Type B pancreatic cell (in vitro differentiated cells): Measurements from ENCODE around the gene P4HTM. TPM values are rescaled to one million over a fixed set of nuclear protein-coding genes. Genes with fewer than 3 reads are reported as not detected.

ENCODE experiments used
- DNase-seq: peaks from one replicate; pipeline ENCODE4 v3.0.0; 2021; ENCODE audit warnings: mixed read lengths; ENCODE audit not compliant: unreplicated experiment; ENCODE audit errors: extremely low spot score
- H3K27ac Mint-ChIP-seq: 2 replicates; pipeline ENCODE4 v1.8.0; 2021; ENCODE audit warnings: mild to moderate bottlenecking, mixed read lengths
- H3K27me3 Mint-ChIP-seq: 2 replicates; pipeline ENCODE4 v1.8.0; 2021; ENCODE audit warnings: mixed read lengths
- H3K36me3 Mint-ChIP-seq: 2 replicates; pipeline ENCODE4 v1.8.0; 2021; ENCODE audit warnings: mixed read lengths
- H3K4me1 Mint-ChIP-seq: one replicate; pipeline ENCODE4 v1.8.0; 2021; ENCODE audit warnings: mixed read lengths; ENCODE audit not compliant: unreplicated experiment
- H3K4me3 Mint-ChIP-seq: 2 replicates; pipeline ENCODE4 v1.8.0; 2021; ENCODE audit warnings: mild to moderate bottlenecking, mixed read lengths
- H3K9me3 Mint-ChIP-seq: 2 replicates; pipeline ENCODE4 v1.8.0; 2021; ENCODE audit warnings: mixed read lengths
- total RNA-seq: library from RNA; stranded (reverse); gene quantifications from 2 replicates; pipeline ENCODE4 v1.2.1, GENCODE V29; 2021; ENCODE audit warnings: low replicate concordance
- TF ChIP-seq, protein P1 (sequence below): fragments of 200-600 bp; sonication (generic); conservative IDR thresholded peaks from 2 replicates; pipeline ENCODE4 v1.5.0; 2021; ENCODE audit warnings: antibody characterized with exemption, mild to moderate bottlenecking

P4HTM gene
- total RNA-seq, 1 donor from 2014 or later = 54.8 TPM

DNA sequence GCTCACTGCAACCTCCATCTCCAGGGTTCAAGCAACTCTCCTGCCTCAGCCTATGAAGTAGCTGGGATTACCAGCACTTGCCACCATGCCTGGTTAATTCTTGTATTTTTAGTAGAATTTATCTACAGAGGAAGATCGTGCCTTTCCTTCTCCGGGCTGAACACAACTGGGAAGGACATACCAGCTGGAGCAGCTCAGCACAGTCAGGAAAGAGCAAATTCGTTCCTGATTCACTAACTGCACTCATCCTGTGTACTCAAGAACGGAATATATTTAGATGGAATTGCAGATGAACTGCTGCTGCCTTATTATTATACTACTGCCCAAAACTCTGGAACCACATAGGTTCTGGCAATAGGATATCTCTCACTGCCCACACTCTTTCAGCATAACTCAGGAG lies 27.1 kb upstream of the P4HTM start:
- no peaks in the 10 kb centered on the region for H3K4me1 Mint-ChIP-seq
- no peaks in the 10 kb centered on the region for H3K9me3 Mint-ChIP-seq
- no peak for DNase-seq
- H3K27me3 Mint-ChIP-seq = no peaks in the 10 kb centered on the region
- H3K27ac Mint-ChIP-seq = no peak overlapping the region
- no peak overlapping the region for H3K4me3 Mint-ChIP-seq
- peaks cover 12% of the 10 kb centered on the region for H3K36me3 Mint-ChIP-seq
- TF ChIP-seq, protein P1, sequence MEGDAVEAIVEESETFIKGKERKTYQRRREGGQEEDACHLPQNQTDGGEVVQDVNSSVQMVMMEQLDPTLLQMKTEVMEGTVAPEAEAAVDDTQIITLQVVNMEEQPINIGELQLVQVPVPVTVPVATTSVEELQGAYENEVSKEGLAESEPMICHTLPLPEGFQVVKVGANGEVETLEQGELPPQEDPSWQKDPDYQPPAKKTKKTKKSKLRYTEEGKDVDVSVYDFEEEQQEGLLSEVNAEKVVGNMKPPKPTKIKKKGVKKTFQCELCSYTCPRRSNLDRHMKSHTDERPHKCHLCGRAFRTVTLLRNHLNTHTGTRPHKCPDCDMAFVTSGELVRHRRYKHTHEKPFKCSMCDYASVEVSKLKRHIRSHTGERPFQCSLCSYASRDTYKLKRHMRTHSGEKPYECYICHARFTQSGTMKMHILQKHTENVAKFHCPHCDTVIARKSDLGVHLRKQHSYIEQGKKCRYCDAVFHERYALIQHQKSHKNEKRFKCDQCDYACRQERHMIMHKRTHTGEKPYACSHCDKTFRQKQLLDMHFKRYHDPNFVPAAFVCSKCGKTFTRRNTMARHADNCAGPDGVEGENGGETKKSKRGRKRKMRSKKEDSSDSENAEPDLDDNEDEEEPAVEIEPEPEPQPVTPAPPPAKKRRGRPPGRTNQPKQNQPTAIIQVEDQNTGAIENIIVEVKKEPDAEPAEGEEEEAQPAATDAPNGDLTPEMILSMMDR = no peak

DNA sequence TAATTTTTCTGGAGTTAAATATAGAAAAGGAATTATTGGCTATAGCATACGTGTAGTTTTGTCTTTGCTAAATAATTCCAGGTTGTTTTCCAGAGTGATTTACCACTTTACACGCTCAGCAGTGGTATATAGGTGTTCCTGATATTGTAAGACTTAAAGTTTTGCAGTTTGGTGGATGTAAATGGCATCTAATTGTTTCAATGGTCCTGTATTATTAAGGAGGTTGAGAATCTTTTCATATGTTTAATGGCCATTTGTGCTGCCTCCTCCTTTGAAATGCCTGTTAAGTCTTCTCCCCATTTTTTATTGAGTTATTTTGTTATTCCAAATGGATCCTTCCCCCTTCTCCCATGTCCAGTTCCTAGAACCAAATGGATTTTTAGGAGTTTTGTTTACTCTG lies 26.4 kb upstream of the P4HTM start:
- Mint-ChIP-seq H3K27ac (no peak overlapping the region), H3K4me1 (no peaks in the 10 kb centered on the region), H3K9me3 (no peaks in the 10 kb centered on the region)

DNA sequence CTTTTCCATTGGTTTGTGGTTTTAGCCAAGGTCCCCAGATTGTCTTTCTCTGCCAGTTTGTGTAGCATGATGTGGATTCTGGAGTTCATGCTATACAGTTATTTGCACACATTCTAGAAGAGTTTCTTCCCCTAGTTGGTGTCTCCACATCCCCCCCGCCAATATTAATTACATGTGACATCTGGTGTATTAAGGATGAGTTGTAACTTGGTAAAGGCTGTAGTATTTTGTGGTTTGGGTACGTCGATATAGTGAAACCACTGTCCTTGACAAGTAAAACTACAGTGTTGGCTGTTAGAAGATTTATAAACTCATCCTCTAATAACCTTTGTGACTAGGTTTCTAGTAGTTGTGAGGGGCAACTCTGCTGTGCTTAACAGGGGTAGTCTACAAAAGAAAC lies 23.7 kb upstream of the P4HTM start:
- Mint-ChIP-seq H3K4me3 (no peak overlapping the region), H3K9me3 (no peaks in the 10 kb centered on the region), H3K4me1 (no peaks in the 10 kb centered on the region), H3K27ac (no peak overlapping the region), H3K27me3 (no peaks in the 10 kb centered on the region), H3K36me3 (peaks cover 17% of the 10 kb centered on the region)
- TF ChIP-seq, protein P1 = no peak
- DNase-seq = no peak

More for the DNA sequence above, 26.4 kb upstream of the P4HTM start:
- Mint-ChIP-seq H3K27me3 (no peaks in the 10 kb centered on the region), H3K36me3 (peaks cover 12% of the 10 kb centered on the region), H3K4me3 (no peak overlapping the region)
- no peak for DNase-seq
- TF ChIP-seq, protein P1 = no peak

DNA sequence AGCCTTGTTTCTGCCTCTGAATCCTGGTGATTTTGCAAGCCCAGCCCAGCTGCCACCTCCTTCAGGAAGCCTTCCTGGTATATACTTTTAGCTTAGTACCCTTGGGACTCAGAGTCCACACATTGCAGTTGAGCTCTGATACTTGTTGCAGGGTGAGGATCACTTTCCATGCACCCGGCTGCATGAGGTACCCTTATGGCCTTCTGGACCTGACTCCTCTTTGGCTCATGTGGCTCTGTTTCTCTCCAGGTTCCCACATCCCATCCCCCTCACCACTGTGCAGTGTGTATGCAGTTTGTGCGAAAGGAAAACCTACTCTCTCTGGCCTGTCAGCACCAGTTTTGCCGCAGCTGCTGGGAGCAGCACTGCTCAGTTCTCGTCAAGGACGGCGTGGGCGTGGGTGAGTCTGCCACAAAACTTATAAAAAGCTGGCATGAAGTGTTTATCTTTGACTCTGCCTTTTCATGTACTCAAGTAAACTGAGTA lies 23.1 kb upstream of the P4HTM start:
- H3K27ac Mint-ChIP-seq = no peak overlapping the region

DNA sequence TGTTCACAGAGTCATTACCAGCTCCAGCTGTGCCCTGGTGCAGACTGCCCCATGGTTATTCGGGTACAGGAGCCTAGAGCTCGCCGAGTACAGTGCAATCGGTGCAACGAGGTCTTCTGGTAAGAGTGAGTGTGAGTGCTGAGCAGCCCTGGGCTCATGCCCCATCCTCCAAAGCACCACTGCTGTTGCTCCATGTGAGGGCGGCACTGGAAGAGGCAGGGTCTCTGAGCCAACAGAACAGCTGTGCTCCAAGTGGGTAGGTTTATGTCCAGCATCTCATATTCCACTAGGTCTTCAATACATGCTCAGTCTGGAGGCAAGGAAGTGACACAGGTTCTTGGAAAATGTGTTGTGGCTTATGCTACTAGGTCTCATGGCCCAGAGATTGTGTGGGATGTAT lies 19.5 kb upstream of the P4HTM start:
- TF ChIP-seq, protein P1 = no peak

More for the DNA sequence above, 23.1 kb upstream of the P4HTM start:
- Mint-ChIP-seq H3K4me1 (no peaks in the 10 kb centered on the region), H3K27me3 (no peaks in the 10 kb centered on the region), H3K9me3 (no peaks in the 10 kb centered on the region), H3K36me3 (peaks cover 17% of the 10 kb centered on the region), H3K4me3 (no peak overlapping the region)
- TF ChIP-seq, protein P1 = no peak
- DNase-seq = no peak

More for the DNA sequence above, 19.5 kb upstream of the P4HTM start:
- no peak for DNase-seq
- H3K27ac Mint-ChIP-seq = no peak overlapping the region
- no peak overlapping the region for H3K4me3 Mint-ChIP-seq
- H3K36me3 Mint-ChIP-seq = peaks cover 17% of the 10 kb centered on the region
- no peaks in the 10 kb centered on the region for H3K27me3 Mint-ChIP-seq
- no peaks in the 10 kb centered on the region for H3K9me3 Mint-ChIP-seq
- no peaks in the 10 kb centered on the region for H3K4me1 Mint-ChIP-seq
